Endothelial cell of umbilical vein (primary cell): ENCODE results near the gene CFHR2. TPM values are rescaled to one million over a fixed set of nuclear protein-coding genes. Genes with fewer than 3 reads are reported as not detected.
"Not testable (repeated sequence)": the region's sequence is repeated elsewhere in the genome, so short reads cannot be mapped to it uniquely, and the experiment has no call there.

Source experiments
- BruUV-seq: library from RNA; stranded (reverse); fragments of 400-500 nt; replicated peaks from 2 replicates; lab custom pipeline; 2021; lab: Mats Ljungman, UMichigan
- CTCF ChIA-PET: fragments of 300-600, 350-600 bp; sonication (Branson Sonifier 250); formaldehyde crosslinking; loops from one replicate; lab custom pipeline; 2021; ENCODE audit warnings: antibody characterized with exemption, inconsistent platforms; lab: Charles Lee
- POLR2A ChIA-PET: fragments of 300-600, 350-600 bp; sonication (Branson Sonifier 250); formaldehyde crosslinking; loops from one replicate; lab custom pipeline; 2021; ENCODE audit warnings: antibody characterized with exemption, inconsistent platforms; lab: Charles Lee
- DNase-seq: peaks from one replicate; pipeline ENCODE4 v3.0.0-alpha.2; 2011; ENCODE audit warnings: low read depth, low spot score
- FAIRE-seq: peaks from 2 replicates; lab custom pipeline; 2011; peaks lifted over from hg19 to GRCh38; lab: Jason Lieb, UNC
- H2AFZ ChIP-seq: 2 replicates; pipeline ENCODE4 v1.6.0; 2012; ENCODE audit warnings: low read depth, low read length, control low read depth, inconsistent platforms
- H3K27ac ChIP-seq: 2 replicates; pipeline ENCODE4 v1.5.1; 2011; ENCODE audit warnings: low read depth, mild to moderate bottlenecking, control low read depth, low read length, moderate library complexity; ENCODE audit not compliant: insufficient read depth
- H3K27me3 ChIP-seq, 2 experiments: 2 replicates each; pipeline versions ENCODE4 v1.6.0 to v1.6.1; 2011; ENCODE audit warnings: low read length in 2 of 2, mixed read lengths in 1 of 2; ENCODE audit not compliant: control insufficient read depth in 2 of 2, insufficient read depth in 2 of 2
- H3K36me3 ChIP-seq, 2 experiments: 2 replicates in 1 of 2; 3 replicates in 1 of 2; pipeline ENCODE4 v1.5.1; 2011; ENCODE audit warnings: low read length in 2 of 2, mild to moderate bottlenecking in 1 of 2, moderate library complexity in 1 of 2; ENCODE audit not compliant: control insufficient read depth in 2 of 2, insufficient read depth in 2 of 2; ENCODE audit errors: extremely low read depth in 1 of 2
- H3K4me1 ChIP-seq: 3 replicates; pipeline ENCODE4 v1.5.1; 2011; ENCODE audit warnings: mild to moderate bottlenecking, low read length; ENCODE audit not compliant: control insufficient read depth, insufficient read depth; ENCODE audit errors: extremely low read depth
- H3K4me2 ChIP-seq: 2 replicates; pipeline ENCODE4 v1.6.1; 2011; ENCODE audit warnings: low read length, control low read depth, mixed read lengths; ENCODE audit not compliant: insufficient read depth
- H3K4me3 ChIP-seq, 3 experiments: fragments of 200-600 bp in 1 of 3; sonication (generic), shearing (Covaris generic) in 1 of 3; replicated peaks in 1 of 3; 2 replicates each; pipeline ENCODE4 v1.5.1; 2011 to 2016; ENCODE audit warnings: control low read depth in 3 of 3, low read length in 3 of 3, mild to moderate bottlenecking in 2 of 3, inconsistent platforms in 1 of 3, low read depth in 1 of 3, moderate library complexity in 1 of 3; ENCODE audit not compliant: insufficient read depth in 1 of 3
- H3K79me2 ChIP-seq: 2 replicates; pipeline ENCODE4 v1.6.0; 2012; ENCODE audit warnings: low read length, inconsistent platforms; ENCODE audit not compliant: control insufficient read depth, insufficient read depth
- H3K9ac ChIP-seq: replicated peaks from 2 replicates; pipeline ENCODE3; 2011; ENCODE audit warnings: low read length, control low read depth; ENCODE audit not compliant: insufficient read depth; ENCODE audit errors: extremely low read depth
- H3K9me1 ChIP-seq: replicated peaks from 3 replicates; pipeline ENCODE4 v1.6.0; 2011; ENCODE audit warnings: mild to moderate bottlenecking, low read length; ENCODE audit not compliant: control insufficient read depth, insufficient read depth; ENCODE audit errors: extremely low read depth
- H3K9me3 ChIP-seq: replicated peaks from 2 replicates; pipeline ENCODE4 v1.5.1; 2012; ENCODE audit warnings: low read length, inconsistent platforms; ENCODE audit not compliant: control insufficient read depth, insufficient read depth
- H4K20me1 ChIP-seq: replicated peaks from 2 replicates; pipeline ENCODE3; 2011; ENCODE audit warnings: mild to moderate bottlenecking, low read length; ENCODE audit not compliant: control insufficient read depth, insufficient read depth; ENCODE audit errors: extremely low read depth
- CTCF ChIP-seq, 2 donors: IDR thresholded peaks; 1 replicate in 1 of 2; 2 replicates in 1 of 2; pipeline ENCODE4 v1.5.1; 2011; ENCODE audit warnings: low read length in 2 of 2, mild to moderate bottlenecking in 2 of 2, moderate library complexity in 2 of 2, control low read depth in 1 of 2, inconsistent platforms in 1 of 2, low read depth in 1 of 2; ENCODE audit not compliant: insufficient read depth in 1 of 2; ENCODE audit errors: extremely low read depth in 1 of 2
- EZH2 ChIP-seq: IDR thresholded peaks from 2 replicates; pipeline ENCODE4 v1.6.1; 2012; ENCODE audit warnings: borderline replicate concordance, low read depth, mild to moderate bottlenecking, moderate library complexity, low read length, inconsistent platforms; ENCODE audit not compliant: severe bottlenecking
- FOS ChIP-seq: IDR thresholded peaks from 2 replicates; pipeline ENCODE4 v1.6.1; 2011; ENCODE audit warnings: mild to moderate bottlenecking, low read length, moderate library complexity, borderline replicate concordance; ENCODE audit not compliant: insufficient read depth
- GATA2 ChIP-seq: IDR thresholded peaks from 2 replicates; pipeline ENCODE4 v1.7.0; 2011; ENCODE audit warnings: low read depth, mild to moderate bottlenecking, moderate library complexity, mixed read lengths, low read length; ENCODE audit not compliant: insufficient read length, insufficient read depth
- JUN ChIP-seq: IDR thresholded peaks from 2 replicates; pipeline ENCODE4 v1.6.1; 2011; ENCODE audit warnings: borderline replicate concordance, low read depth; ENCODE audit not compliant: insufficient read length, insufficient read depth
- MAX ChIP-seq: IDR thresholded peaks from 2 replicates; pipeline ENCODE4 v1.6.1; 2011; ENCODE audit not compliant: insufficient read depth, insufficient read length
- MYC ChIP-seq: IDR thresholded peaks from one replicate; pipeline ENCODE4 v1.6.1; 2011; ENCODE audit warnings: mild to moderate bottlenecking, low read depth, low read length
- POLR2A ChIP-seq: IDR thresholded peaks from 2 replicates; pipeline ENCODE4 v1.6.1; 2012; ENCODE audit warnings: low read depth, mild to moderate bottlenecking, control low read depth, low read length
- POLR2AphosphoS5 ChIP-seq: IDR thresholded peaks from 2 replicates; pipeline ENCODE4 v1.6.1; 2012; ENCODE audit warnings: low read depth, mild to moderate bottlenecking, control low read depth, low read length, moderate library complexity; ENCODE audit not compliant: insufficient read depth
- dilution Hi-C: fragments of 300-500 bp; cut with MboI; formaldehyde crosslinking; loops from one replicate; pipeline ENCODE4 v1.15.0; 2019; ENCODE audit warnings: low sequenced_read_pairs; ENCODE audit not compliant: extremely low pct_ligation_motif_present
- intact Hi-C: fragments of 100-400 bp; cut with micrococcal nuclease; formaldehyde crosslinking; loops from one replicate; pipeline ENCODE4 v1.10.0; 2022
- polyA plus RNA-seq, 4 experiments: library from polyadenylated mRNA; depleted of rRNA in 3 of 4; stranded (reverse) in 3 of 4; unstranded in 1 of 4; fragments of >200 nt; gene quantifications; 2 replicates each; pipeline versions ENCODE4 v1.2.1 to v1.2.3, GENCODE V29; 2011 to 2012; ENCODE audit warnings: missing spikeins in 1 of 4
- total RNA-seq: library from RNA; stranded (reverse); gene quantifications from 2 replicates; pipeline ENCODE4 v1.2.3, GENCODE V29; 2021

The CFHR2 gene
- total and polyA plus RNA-seq, 2 donors (not counting 3 experiments of a cell fraction or from before 2014, with no cell fraction given), result not detected

- FAIRE-seq, result not testable (repeated sequence)
These were observed 48.5 kb downstream of the CFHR2 start for GRCh38 chr1:196991919-196992651.

GRCh38 chr1:196993916-196994315, 50.4 kb downstream of the CFHR2 start:
- no TSS peak for BruUV-seq
- TF ChIP-seq MYC (no peak), POLR2AphosphoS5 (no peak), EZH2 (no peak), CTCF (IDR thresholded peaks at IDR 0.05; ENCODE audit: extremely low read depth in 1 of 2, insufficient read depth in 1 of 2, low read depth in 1 of 2, low read length in 2 of 2) (no peak), JUN (no peak), POLR2A (no peak), FOS (no peak), GATA2 (no peak), MAX (no peak)
- CTCF ChIA-PET, result interaction anchor here (0.8 kb wide), 1 partner anchor 17 kb away, joined by 3 read pairs; the partner anchor contains the start of gene CFHR5
- POLR2A ChIA-PET, result no interaction called here
- dilution Hi-C loops (no loop called here), intact Hi-C loops (no loop called here)
- H3K9me1 ChIP-seq, result no peaks in the 10 kb centered on the region
- FAIRE-seq (no peak), DNase-seq (no peak)
- H3K9me3 ChIP-seq, result no peaks in the 10 kb centered on the region
- no peaks in the 10 kb centered on the region for H4K20me1 ChIP-seq
- H3K4me1 ChIP-seq, result no peaks in the 10 kb centered on the region
- H2AFZ ChIP-seq, result no peak overlapping the region
- H3K4me3 ChIP-seq, result no peak overlapping the region
- H3K27ac ChIP-seq, result no peak overlapping the region
- no peaks in the 10 kb centered on the region for H3K27me3 ChIP-seq
- H3K36me3 ChIP-seq, result no peaks in the 10 kb centered on the region
- no peak overlapping the region for H3K4me2 ChIP-seq
- no peaks in the 10 kb centered on the region for H3K79me2 ChIP-seq
- H3K9ac ChIP-seq, result no peak overlapping the region

More at GRCh38 chr1:196991919-196992651, 48.5 kb downstream of the CFHR2 start:
- BruUV-seq, H4K20me1 ChIP-seq, H3K4me2 ChIP-seq, H3K36me3 ChIP-seq, dilution Hi-C loops, intact Hi-C loops, H3K4me3 ChIP-seq, H3K9me1 ChIP-seq, H3K9me3 ChIP-seq, POLR2A ChIA-PET, H3K27ac ChIP-seq, H3K27me3 ChIP-seq, CTCF ChIA-PET, H3K4me1 ChIP-seq, H2AFZ ChIP-seq, H3K9ac ChIP-seq, H3K79me2 ChIP-seq: not testable (repeated sequence)
- DNase-seq, result peak; percentile 5
